ENCODE results near the gene RPL36.
A peak's percentile ranks its signal among the peaks of the same experiment; 100 is the strongest.
"Not testable (repeated sequence)": the region's sequence is repeated elsewhere in the genome, so short reads cannot be mapped to it uniquely, and the experiment has no call there.

RPL36 gene

GRCh38 chr19:5707576-5708575 is 17.8 kb downstream of the RPL36 start:
- DNase-seq = no peak

DNA sequence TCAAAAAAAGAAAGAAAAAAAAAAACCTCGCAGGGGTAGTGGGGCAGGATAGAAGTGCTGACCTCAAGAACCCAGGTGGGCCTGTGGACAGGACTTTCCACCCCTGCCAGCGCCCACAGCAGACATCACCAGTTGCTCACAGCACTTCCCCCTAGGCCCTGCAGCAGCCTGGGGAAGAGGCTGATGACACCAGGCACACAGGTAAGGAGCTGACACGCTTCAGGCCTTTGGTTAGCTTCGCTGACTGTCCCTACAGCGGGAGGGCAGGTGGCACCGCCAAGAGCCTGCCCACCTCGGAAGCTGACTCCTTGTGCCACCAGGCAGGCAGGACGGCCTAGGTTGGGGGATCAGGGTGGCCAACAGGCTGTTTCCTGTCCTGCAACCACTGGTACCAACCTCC is 20.9 kb downstream of the RPL36 start:
- no peak for DNase-seq

DNA sequence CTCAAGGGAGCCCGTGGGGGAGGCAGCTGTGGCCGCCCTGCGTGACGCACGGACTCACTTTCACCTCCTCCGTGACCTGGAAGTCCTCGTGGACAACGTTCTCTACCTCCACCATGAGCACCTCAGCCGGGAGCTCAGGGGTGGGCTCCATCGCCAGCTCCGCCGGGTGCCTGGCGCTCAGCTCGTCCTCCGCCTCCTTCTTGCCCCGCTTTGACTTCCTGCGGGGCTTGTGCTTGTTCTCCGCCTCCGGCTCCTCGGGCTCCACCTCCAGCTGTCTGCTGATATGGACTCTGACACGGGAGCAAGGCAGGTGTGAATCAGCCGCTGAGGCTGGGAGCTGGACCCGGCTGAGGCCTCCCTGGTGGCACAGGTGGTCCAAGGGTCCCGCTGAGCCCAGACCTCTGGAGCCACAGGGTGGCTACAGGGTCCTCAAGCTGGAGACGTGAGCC is 21.6 kb downstream of the RPL36 start:
- DNase-seq = no peak

DNA sequence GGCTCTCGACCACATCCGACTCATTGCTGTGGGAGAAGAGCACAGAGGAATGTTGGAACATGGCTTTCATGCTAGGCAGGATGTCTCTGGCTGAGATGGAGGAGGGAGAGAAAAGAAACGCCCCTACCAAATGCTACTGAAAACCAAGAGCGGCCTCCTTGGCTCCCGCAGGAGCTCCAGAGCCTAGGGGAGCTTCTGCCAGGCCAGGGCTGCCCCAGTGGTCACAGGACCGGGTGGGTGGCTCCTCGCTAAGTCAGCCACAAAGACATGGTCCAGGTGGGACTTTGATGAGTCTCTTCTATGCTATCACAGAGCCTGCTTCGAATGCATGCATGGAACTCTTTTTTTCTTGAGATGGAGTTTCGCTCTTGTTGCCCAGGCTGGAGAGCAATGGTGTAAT is 23.1 kb downstream of the RPL36 start:
- no peak for DNase-seq

GRCh38 chr19:5714816-5715215 is 24.7 kb downstream of the RPL36 start:
- DNase-seq = no peak

GRCh38 chr19:5717215-5717935 is 27.3 kb downstream of the RPL36 start:
- DNase-seq = no peak

- no peak for DNase-seq
These were observed 28.0 kb downstream of the RPL36 start for GRCh38 chr19:5718037-5718578.

GRCh38 chr19:5718579-5719273 is 28.6 kb downstream of the RPL36 start:
- DNase-seq = no peak

GRCh38 chr19:5719274-5719960 is 29.3 kb downstream of the RPL36 start:
- peak; percentile 4 for DNase-seq

DNA sequence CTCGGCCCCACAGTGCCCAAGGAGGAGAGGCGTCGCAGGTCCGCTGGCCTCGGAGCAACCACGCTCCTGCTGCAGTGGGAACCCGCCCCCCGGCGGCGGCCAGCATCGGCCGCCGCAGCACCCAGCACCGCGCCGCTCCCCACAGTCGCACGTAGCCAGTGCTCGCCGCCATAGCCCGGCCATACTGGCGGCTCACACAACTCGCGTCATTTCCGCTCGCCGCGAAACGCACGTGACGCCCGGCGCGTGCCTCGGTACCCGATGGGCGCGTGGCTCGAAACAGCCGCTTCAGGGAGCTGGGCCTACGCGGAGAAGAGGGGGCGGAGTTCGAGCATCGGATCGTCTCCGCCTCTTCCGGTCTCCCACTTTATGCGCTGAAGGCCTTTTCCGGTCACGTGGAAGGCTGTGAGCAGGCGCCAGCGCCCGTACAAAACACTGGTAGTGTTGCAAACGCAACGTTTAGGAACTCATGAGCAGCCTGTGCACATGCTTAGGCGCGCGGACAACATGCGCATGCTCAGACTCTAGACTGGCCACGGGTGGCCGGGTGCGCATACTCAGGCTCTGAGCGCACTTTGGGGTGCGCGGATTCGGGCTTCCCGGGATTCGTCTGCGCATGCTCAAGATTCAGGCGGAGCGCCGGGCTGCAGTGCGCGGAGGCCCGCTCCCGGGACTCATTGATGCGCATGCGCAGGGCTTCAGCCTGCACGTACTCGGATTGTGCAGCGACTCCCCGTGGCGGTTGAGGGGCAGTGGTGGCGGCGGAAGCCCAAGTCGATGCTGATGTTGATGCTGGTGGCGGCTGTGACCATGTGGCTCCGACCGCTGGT is 30.1 kb downstream of the RPL36 start, which contains the start of the genes CATSPERD and LONP1:
Gene CATSPERD (plus strand): TSS at position 677 of the 830 bp plus-strand sequence. CDS start 101 bp downstream, at position 778.
Gene LONP1 (minus strand): TSS at position 186 of the 830 bp plus-strand sequence. CDS start 14 bp downstream, at position 172.
- DNase-seq = peak; percentile 99

GRCh38 chr19:5727453-5728050 is 37.5 kb downstream of the RPL36 start:
- DNase-seq = no peak

- not testable (repeated sequence) for DNase-seq
These were observed 43.1 kb downstream of the RPL36 start for GRCh38 chr19:5733172-5733571.

DNA sequence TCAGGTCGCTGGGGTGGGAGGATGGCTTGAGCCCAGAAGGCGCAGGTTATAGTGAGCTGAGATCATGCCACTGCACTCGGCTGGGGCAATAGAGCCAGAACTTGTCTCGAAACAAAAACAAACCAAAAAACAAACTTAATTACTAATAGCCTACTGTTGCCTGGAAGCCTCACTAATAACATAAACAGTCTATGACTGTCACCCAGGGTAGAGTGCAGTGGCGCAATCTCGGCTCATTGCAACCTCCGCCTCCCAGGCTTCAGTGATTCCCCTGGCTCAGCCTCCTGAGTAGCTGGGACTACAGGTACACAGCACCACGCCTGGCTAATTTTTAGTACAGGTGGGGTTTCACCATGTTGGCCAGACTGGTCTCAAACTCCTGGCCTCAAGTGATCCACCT is 48.3 kb downstream of the RPL36 start:
- no peak for DNase-seq
